HFFc6 (cell line): ENCODE data around the gene ALG1L2. TPM values are rescaled to one million over a fixed set of nuclear protein-coding genes. Genes with fewer than 3 reads are reported as not detected.
A peak's percentile ranks its signal among the peaks of the same experiment; 100 is the strongest.
"Not testable (repeated sequence)": the region's sequence is repeated elsewhere in the genome, so short reads cannot be mapped to it uniquely, and the experiment has no call there.

ENCODE experiments used
- DNase-seq: peaks from one replicate; pipeline ENCODE4 v3.0.0-alpha.2; 2018
- H3K27ac Mint-ChIP-seq: 2 replicates; pipeline ENCODE4 v1.8.0; 2020; ENCODE audit warnings: mild to moderate bottlenecking, mixed read lengths
- H3K27me3 Mint-ChIP-seq: 2 replicates; pipeline ENCODE4 v1.8.0; 2021; ENCODE audit warnings: mild to moderate bottlenecking, moderate library complexity, mixed read lengths; ENCODE audit not compliant: insufficient read depth
- H3K36me3 Mint-ChIP-seq: 2 replicates; pipeline ENCODE4 v1.8.0; 2021; ENCODE audit warnings: low read depth, mixed read lengths
- H3K4me1 Mint-ChIP-seq: 2 replicates; pipeline ENCODE4 v1.8.0; 2020; ENCODE audit warnings: low read depth, mixed read lengths
- H3K4me3 Mint-ChIP-seq: 2 replicates; pipeline ENCODE4 v1.8.0; 2020; ENCODE audit warnings: mild to moderate bottlenecking, moderate library complexity, mixed read lengths
- H3K9me3 Mint-ChIP-seq: 2 replicates; pipeline ENCODE4 v1.8.0; 2020; ENCODE audit warnings: mild to moderate bottlenecking, mixed read lengths
- CTCF ChIP-seq: fragments of 200-600 bp; sonication (generic); IDR thresholded peaks from 2 replicates; pipeline ENCODE4 v1.5.0; 2021; ENCODE audit warnings: antibody characterized with exemption, mild to moderate bottlenecking
- total RNA-seq, 6 experiments: library from RNA; stranded (reverse); fragmentation: NEBNext Ultra II Directional; extraction: Animal tissue kit (Norgen Biotek cat#: 25700); gene quantifications; 2 replicates in 1 of 6; 3 replicates in 5 of 6; pipeline ENCODE4 v1.2.3, GENCODE V29; 2021

Gene ALG1L2
- total RNA-seq, 6 experiments from 2014 or later = 0.32 to 0.85 (median 0.46) TPM; not detected in 2

- H3K27ac Mint-ChIP-seq = peak overlapping the region; percentile 82
- not testable (repeated sequence) for H3K4me3 Mint-ChIP-seq, H3K27me3 Mint-ChIP-seq, H3K36me3 Mint-ChIP-seq, H3K9me3 Mint-ChIP-seq
- peaks cover 52% of the 10 kb centered on the region for H3K4me1 Mint-ChIP-seq
- peak; percentile 43 for DNase-seq
Measured at GRCh38 chr3:130058716-130059115, 22.9 kb upstream of the ALG1L2 start.

GRCh38 chr3:130059162-130059561, 22.5 kb upstream of the ALG1L2 start:
- H3K4me3 Mint-ChIP-seq = peak overlapping the region; percentile 5; the same call in 1 of the 2 replicates
- H3K27me3 Mint-ChIP-seq, H3K36me3 Mint-ChIP-seq, H3K9me3 Mint-ChIP-seq, DNase-seq: not testable (repeated sequence)
- H3K27ac Mint-ChIP-seq = peak overlapping the region; percentile 82
- H3K4me1 Mint-ChIP-seq = peaks cover 50% of the 10 kb centered on the region

- peaks cover 8% of the 10 kb centered on the region for H3K9me3 Mint-ChIP-seq
- peaks cover 29% of the 10 kb centered on the region for H3K27me3 Mint-ChIP-seq
- DNase-seq = no peak
- H3K4me3 Mint-ChIP-seq = no peak overlapping the region
- TF ChIP-seq CTCF = no peak
- no peak overlapping the region for H3K27ac Mint-ChIP-seq
- H3K36me3 Mint-ChIP-seq = 0 out of 2 replicates have a peak, but pooled peaks cover 6% of the 10 kb centered on the region
- H3K4me1 Mint-ChIP-seq = no peaks in the 10 kb centered on the region; the same call in 1 of the 2 replicates
Measured at GRCh38 chr3:130073582-130073981, 8.0 kb upstream of the ALG1L2 start.

GRCh38 chr3:130077636-130078035, 4.0 kb upstream of the ALG1L2 start:
- H3K9me3 Mint-ChIP-seq = peaks cover 5% of the 10 kb centered on the region
- H3K4me1 Mint-ChIP-seq = no peaks in the 10 kb centered on the region
- TF ChIP-seq CTCF = no peak
- no peak overlapping the region for H3K4me3 Mint-ChIP-seq
- no peak for DNase-seq
- peaks cover 51% of the 10 kb centered on the region for H3K27me3 Mint-ChIP-seq
- no peak overlapping the region for H3K27ac Mint-ChIP-seq
- H3K36me3 Mint-ChIP-seq = 0 out of 2 replicates have a peak, but pooled peaks cover 4% of the 10 kb centered on the region

- not testable (repeated sequence) for H3K36me3 Mint-ChIP-seq, H3K4me1 Mint-ChIP-seq, H3K9me3 Mint-ChIP-seq, DNase-seq, H3K4me3 Mint-ChIP-seq, H3K27ac Mint-ChIP-seq
- peaks cover 48% of the 10 kb centered on the region for H3K27me3 Mint-ChIP-seq
Measured at GRCh38 chr3:130083363-130084090, 1.9 kb downstream of the ALG1L2 start.

- no peak for DNase-seq
- Mint-ChIP-seq H3K27ac (no peak overlapping the region), H3K36me3 (no peaks in the 10 kb centered on the region), H3K4me1 (no peaks in the 10 kb centered on the region), H3K27me3 (peaks cover 45% of the 10 kb centered on the region), H3K4me3 (no peak overlapping the region), H3K9me3 (no peaks in the 10 kb centered on the region)
- no peak for TF ChIP-seq CTCF
Measured at GRCh38 chr3:130084436-130084980, 2.9 kb downstream of the ALG1L2 start.

- DNase-seq = no peak
- no peaks in the 10 kb centered on the region for H3K9me3 Mint-ChIP-seq
- no peaks in the 10 kb centered on the region for H3K36me3 Mint-ChIP-seq
- peaks cover 35% of the 10 kb centered on the region for H3K27me3 Mint-ChIP-seq
- no peak overlapping the region for H3K4me3 Mint-ChIP-seq
- H3K4me1 Mint-ChIP-seq = no peaks in the 10 kb centered on the region
- no peak overlapping the region for H3K27ac Mint-ChIP-seq
- no peak for TF ChIP-seq CTCF
Measured at GRCh38 chr3:130085881-130086280, 4.2 kb downstream of the ALG1L2 start.

GRCh38 chr3:130086628-130087027, 5.0 kb downstream of the ALG1L2 start:
- H3K9me3 Mint-ChIP-seq, H3K27ac Mint-ChIP-seq, H3K4me3 Mint-ChIP-seq, DNase-seq, H3K4me1 Mint-ChIP-seq, H3K36me3 Mint-ChIP-seq: not testable (repeated sequence)
- H3K27me3 Mint-ChIP-seq = peaks cover 28% of the 10 kb centered on the region
